A549 (cell line): ENCODE results near the gene TBL1XR1.

Experiments
- CEBPB ChIP-seq, 2 experiments: fragments of >200 bp in 1 of 2; sonication (Bioruptor Twin) in 1 of 2; formaldehyde crosslinking in 1 of 2; IDR thresholded peaks; 2 replicates each; pipeline ENCODE4 v1.6.1; 2012 to 2016
- CHD4 ChIP-seq: fragments of 200-600 bp; sonication (generic); IDR thresholded peaks from 2 replicates; pipeline ENCODE4 v1.6.1; 2016; ENCODE audit warnings: antibody characterized with exemption, mild to moderate bottlenecking, borderline replicate concordance
- TP53 ChIP-seq: fragments of 250-450 bp; sonication (Bioruptor Pico); IDR thresholded peaks from 2 replicates; pipeline ENCODE4 v1.5.0; 2021; ENCODE audit warnings: mild to moderate bottlenecking, moderate library complexity
- ZSCAN20 ChIP-seq: fragments of 250-450 bp; sonication (Bioruptor Pico); IDR thresholded peaks from 2 replicates; pipeline ENCODE4 v1.8.0; 2022; ENCODE audit warnings: mild to moderate bottlenecking, moderate library complexity
- TF ChIP-seq, protein P1 (sequence below): fragments of >200 bp; sonication (Bioruptor Twin); formaldehyde crosslinking; IDR thresholded peaks from 3 replicates; pipeline ENCODE4 v1.5.1; 2016
- TF ChIP-seq, protein P2 (sequence below): fragments of 200-600 bp; sonication (generic); IDR thresholded peaks from 2 replicates; pipeline ENCODE4 v1.6.1; 2016; ENCODE audit warnings: antibody characterized with exemption, mild to moderate bottlenecking, moderate library complexity

- TF ChIP-seq, protein P1, sequence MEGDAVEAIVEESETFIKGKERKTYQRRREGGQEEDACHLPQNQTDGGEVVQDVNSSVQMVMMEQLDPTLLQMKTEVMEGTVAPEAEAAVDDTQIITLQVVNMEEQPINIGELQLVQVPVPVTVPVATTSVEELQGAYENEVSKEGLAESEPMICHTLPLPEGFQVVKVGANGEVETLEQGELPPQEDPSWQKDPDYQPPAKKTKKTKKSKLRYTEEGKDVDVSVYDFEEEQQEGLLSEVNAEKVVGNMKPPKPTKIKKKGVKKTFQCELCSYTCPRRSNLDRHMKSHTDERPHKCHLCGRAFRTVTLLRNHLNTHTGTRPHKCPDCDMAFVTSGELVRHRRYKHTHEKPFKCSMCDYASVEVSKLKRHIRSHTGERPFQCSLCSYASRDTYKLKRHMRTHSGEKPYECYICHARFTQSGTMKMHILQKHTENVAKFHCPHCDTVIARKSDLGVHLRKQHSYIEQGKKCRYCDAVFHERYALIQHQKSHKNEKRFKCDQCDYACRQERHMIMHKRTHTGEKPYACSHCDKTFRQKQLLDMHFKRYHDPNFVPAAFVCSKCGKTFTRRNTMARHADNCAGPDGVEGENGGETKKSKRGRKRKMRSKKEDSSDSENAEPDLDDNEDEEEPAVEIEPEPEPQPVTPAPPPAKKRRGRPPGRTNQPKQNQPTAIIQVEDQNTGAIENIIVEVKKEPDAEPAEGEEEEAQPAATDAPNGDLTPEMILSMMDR, result no peak
- no peak for TF ChIP-seq ZSCAN20 (CRISPR knock-in tag)
- TF ChIP-seq TP53 (CRISPR knock-in tag), result no peak
- TF ChIP-seq, protein P2, sequence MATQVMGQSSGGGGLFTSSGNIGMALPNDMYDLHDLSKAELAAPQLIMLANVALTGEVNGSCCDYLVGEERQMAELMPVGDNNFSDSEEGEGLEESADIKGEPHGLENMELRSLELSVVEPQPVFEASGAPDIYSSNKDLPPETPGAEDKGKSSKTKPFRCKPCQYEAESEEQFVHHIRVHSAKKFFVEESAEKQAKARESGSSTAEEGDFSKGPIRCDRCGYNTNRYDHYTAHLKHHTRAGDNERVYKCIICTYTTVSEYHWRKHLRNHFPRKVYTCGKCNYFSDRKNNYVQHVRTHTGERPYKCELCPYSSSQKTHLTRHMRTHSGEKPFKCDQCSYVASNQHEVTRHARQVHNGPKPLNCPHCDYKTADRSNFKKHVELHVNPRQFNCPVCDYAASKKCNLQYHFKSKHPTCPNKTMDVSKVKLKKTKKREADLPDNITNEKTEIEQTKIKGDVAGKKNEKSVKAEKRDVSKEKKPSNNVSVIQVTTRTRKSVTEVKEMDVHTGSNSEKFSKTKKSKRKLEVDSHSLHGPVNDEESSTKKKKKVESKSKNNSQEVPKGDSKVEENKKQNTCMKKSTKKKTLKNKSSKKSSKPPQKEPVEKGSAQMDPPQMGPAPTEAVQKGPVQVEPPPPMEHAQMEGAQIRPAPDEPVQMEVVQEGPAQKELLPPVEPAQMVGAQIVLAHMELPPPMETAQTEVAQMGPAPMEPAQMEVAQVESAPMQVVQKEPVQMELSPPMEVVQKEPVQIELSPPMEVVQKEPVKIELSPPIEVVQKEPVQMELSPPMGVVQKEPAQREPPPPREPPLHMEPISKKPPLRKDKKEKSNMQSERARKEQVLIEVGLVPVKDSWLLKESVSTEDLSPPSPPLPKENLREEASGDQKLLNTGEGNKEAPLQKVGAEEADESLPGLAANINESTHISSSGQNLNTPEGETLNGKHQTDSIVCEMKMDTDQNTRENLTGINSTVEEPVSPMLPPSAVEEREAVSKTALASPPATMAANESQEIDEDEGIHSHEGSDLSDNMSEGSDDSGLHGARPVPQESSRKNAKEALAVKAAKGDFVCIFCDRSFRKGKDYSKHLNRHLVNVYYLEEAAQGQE, result no peak
- no peak for TF ChIP-seq CHD4
- no peak for TF ChIP-seq CEBPB (IDR thresholded peaks at IDR 0.05)
These were observed 135.9 kb downstream of the TBL1XR1 start for GRCh38 chr3:177061369-177061768.
